Small intestine (tissue), 7 donors: ENCODE measurements around the gene PLEKHH2. TPM values are rescaled to one million over a fixed set of nuclear protein-coding genes. Genes with fewer than 3 reads are reported as not detected.
"Not testable (repeated sequence)": the region's sequence is repeated elsewhere in the genome, so short reads cannot be mapped to it uniquely, and the experiment has no call there.

ENCODE experiments used
- DNase-seq, 2 donors: peaks; one replicate each; pipeline versions ENCODE4 v3.0.0 to v3.0.0-alpha.2; 2013
- FAIRE-seq: peaks from 2 replicates; lab custom pipeline; 2012; peaks lifted over from hg19 to GRCh38; lab: Jason Lieb, UNC
- H3K27ac ChIP-seq, 3 donors: one replicate each; pipeline ENCODE4 v1.5.1; 2013; ENCODE audit warnings: low read length in 2 of 3, mild to moderate bottlenecking in 2 of 3, control low read depth in 1 of 3, inconsistent platforms in 1 of 3, low read depth in 1 of 3, moderate library complexity in 1 of 3
- H3K27me3 ChIP-seq, 3 donors: one replicate each; pipeline ENCODE4 v1.6.1; 2013; ENCODE audit warnings: low read length in 3 of 3, inconsistent platforms in 1 of 3; ENCODE audit not compliant: control insufficient read depth in 3 of 3, insufficient read depth in 3 of 3
- H3K36me3 ChIP-seq, 3 donors: one replicate each; pipeline ENCODE4 v1.6.1; 2013; ENCODE audit warnings: low read length in 3 of 3, inconsistent platforms in 1 of 3, low read depth in 1 of 3, mild to moderate bottlenecking in 1 of 3, moderate library complexity in 1 of 3; ENCODE audit not compliant: control insufficient read depth in 3 of 3, insufficient read depth in 2 of 3
- H3K4me1 ChIP-seq, 3 donors: one replicate each; pipeline ENCODE4 v1.6.1; 2013; ENCODE audit warnings: low read length in 2 of 3, inconsistent platforms in 1 of 3, low read depth in 1 of 3, mild to moderate bottlenecking in 1 of 3, moderate library complexity in 1 of 3; ENCODE audit not compliant: control insufficient read depth in 3 of 3, insufficient read depth in 2 of 3
- H3K4me3 ChIP-seq, 3 donors: one replicate each; pipeline ENCODE4 v1.5.1; 2013; ENCODE audit warnings: low read length in 3 of 3, control low read depth in 1 of 3, inconsistent platforms in 1 of 3, low read depth in 1 of 3, mild to moderate bottlenecking in 1 of 3, moderate library complexity in 1 of 3
- H3K9me3 ChIP-seq, 2 donors: one replicate each; pipeline ENCODE4 v1.6.1; 2013; ENCODE audit warnings: low read depth in 1 of 2, low read length in 1 of 2; ENCODE audit not compliant: control insufficient read depth in 2 of 2, insufficient read depth in 1 of 2
- WGBS, 3 donors: extraction: QIAGEN DNeasy Blood & Tissue Kit; methylation state at CpG; one replicate each; pipeline ENCODE4 v1.1.7; 2013; 5-methylcytosine and 5-hydroxymethylcytosine counted together
- polyA plus RNA-seq, 4 donors: library from polyadenylated mRNA; stranded (reverse) in 3 of 4; unstranded in 1 of 4; fragments of 200-250 nt in 3 of 4; fragments of 120-200 nt in 1 of 4; gene quantifications; one replicate each; pipeline versions ENCODE4 v1.2.1 to v1.2.3, GENCODE V29; 2013
- donor health status: healthy with polysubstance abuse.
- donor health status: control.
- donor health status: control.
- donor health status: Bipolar disorder and iron deficiency.
- donor health status: healthy.

The PLEKHH2 gene
- polyA plus RNA-seq, 4 donors: 1.1 to 9.7 (median 1.5) TPM

DNA sequence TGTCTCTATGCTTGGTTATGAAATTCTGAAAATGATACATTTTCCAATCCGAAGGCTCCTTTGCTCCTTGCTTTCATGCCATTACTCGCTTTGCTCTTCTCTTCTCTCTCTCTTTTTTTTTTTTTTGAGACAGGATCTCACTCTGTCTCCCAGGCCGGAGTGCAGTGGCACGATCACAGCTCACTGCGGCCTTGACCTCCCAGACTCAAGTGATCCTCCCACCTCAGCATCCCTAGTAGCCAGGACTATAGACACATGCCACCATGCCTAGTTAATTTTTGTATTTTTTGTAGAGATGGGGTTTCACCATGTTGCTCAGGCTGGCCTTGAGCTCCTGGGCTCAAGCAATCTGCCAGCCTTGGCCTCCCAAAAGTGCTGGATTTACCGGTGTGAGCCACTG lies 61.1 kb downstream of the PLEKHH2 start:
- H3K4me1 ChIP-seq: not testable (repeated sequence)

DNA sequence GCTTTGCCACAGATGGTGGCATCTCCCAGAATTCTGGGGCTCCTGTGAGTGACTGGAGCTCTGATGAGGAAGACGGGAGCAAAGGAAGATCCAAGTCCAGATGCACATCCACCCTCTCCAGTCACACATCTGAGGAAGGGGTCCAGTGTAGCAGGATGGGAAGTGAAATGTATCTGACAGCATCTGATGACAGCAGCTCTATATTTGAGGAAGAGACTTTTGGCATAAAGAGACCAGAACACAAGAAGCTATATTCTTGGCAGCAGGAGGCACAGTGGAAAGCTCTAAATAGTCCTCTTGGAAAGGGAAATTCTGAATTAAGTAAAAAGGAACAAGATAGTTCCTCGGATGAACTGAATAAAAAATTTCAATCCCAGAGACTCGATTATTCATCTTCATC lies 62.7 kb downstream of the PLEKHH2 start:
- H3K36me3 ChIP-seq: peaks cover 0 to 3% (median 0%) of the 10 kb centered on the region in 3 donors
- WGBS, 3 donors: 64 to 85% (median 79%) methylated on average over 3 of the region's 3 CpGs
- H3K9me3 ChIP-seq: no peaks in the 10 kb centered on the region
- H3K27me3 ChIP-seq: peaks cover 0 to 2% (median 0%) of the 10 kb centered on the region in 3 donors
- DNase-seq (no peak), FAIRE-seq (no peak)
- H3K4me3 ChIP-seq: no peak overlapping the region
- no peaks in the 10 kb centered on the region for H3K4me1 ChIP-seq
- H3K27ac ChIP-seq: no peak overlapping the region

More for the DNA sequence above, 61.1 kb downstream of the PLEKHH2 start:
- not testable (repeated sequence) for H3K36me3 ChIP-seq, FAIRE-seq, H3K27ac ChIP-seq, H3K27me3 ChIP-seq, DNase-seq, H3K4me3 ChIP-seq, H3K9me3 ChIP-seq
- 84 to 90% (median 87%) methylated on average over 6 of the region's 6 CpGs for WGBS, 3 donors

DNA sequence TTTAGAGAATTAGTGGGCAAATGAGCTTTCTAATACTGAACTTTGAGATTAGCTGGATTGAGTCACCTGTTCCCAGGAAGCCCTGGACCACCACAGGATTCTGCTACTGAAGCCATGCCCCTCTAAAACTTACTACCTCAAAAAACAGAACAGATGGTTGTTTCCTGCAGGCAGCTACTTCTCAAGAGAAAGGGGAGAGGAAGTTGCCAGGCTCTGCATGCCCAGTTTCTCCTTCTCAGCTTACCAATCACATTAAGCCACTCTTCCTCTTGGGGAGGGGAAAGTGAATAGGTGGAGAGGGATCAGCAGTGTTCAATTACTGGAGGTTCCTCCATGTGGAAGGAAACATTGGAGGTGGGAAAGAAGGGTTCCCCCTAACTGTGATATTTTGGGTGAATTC lies 64.1 kb downstream of the PLEKHH2 start:
- peaks cover 0 to 2% (median 0%) of the 10 kb centered on the region in 3 donors for H3K27me3 ChIP-seq
- DNase-seq (no peak), FAIRE-seq (no peak)
- no peaks in the 10 kb centered on the region for H3K9me3 ChIP-seq
- no peaks in the 10 kb centered on the region for H3K4me1 ChIP-seq
- peaks cover 0 to 3% (median 0%) of the 10 kb centered on the region in 3 donors for H3K36me3 ChIP-seq
- H3K27ac ChIP-seq: no peak overlapping the region
- H3K4me3 ChIP-seq: no peak overlapping the region

DNA sequence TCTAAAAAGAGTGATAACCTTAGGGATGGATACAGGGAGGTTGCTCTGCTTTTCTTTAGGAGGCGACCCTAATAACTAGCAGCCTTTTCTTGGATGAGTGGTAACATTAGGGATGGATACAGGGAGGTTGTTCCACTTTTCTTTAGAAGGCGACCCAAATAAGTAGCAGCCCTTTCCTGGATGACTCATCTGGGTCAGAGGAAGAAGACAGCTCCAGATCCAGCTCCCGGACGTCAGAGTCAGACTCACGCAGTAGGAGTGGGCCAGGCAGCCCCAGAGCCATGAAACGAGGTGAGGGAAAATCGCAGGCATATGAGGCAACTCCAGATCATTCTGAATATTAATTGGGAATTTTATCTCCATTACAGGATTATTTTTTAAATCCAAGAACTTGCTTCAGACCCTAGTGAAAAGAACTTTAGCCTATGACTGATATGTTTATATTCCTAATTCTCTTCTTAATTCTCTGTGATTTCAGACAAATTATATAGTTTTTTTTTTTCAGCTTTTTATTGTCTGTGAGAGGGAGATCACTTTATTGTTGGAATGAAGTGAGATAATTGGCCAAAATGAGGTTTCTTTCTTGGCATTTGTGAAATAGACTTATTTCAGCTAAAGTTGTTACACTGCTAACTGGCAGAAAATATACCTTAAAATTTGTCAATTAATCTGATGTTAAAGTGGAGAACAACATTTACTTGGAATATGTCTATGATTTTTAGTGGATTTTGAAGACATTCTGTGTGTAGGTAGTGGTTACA lies 70.4 kb downstream of the PLEKHH2 start:
- Histone ChIP-seq H3K4me1 (no peaks in the 10 kb centered on the region), H3K36me3 (no peaks in the 10 kb centered on the region), H3K27me3 (no peaks in the 10 kb centered on the region), H3K4me3 (no peak overlapping the region), H3K9me3 (no peaks in the 10 kb centered on the region), H3K27ac (no peak overlapping the region)
- no peak for DNase-seq
- FAIRE-seq: no peak
- WGBS, 3 donors: 58 to 77% (median 76%) methylated on average over 7 of the region's 7 CpGs

DNA sequence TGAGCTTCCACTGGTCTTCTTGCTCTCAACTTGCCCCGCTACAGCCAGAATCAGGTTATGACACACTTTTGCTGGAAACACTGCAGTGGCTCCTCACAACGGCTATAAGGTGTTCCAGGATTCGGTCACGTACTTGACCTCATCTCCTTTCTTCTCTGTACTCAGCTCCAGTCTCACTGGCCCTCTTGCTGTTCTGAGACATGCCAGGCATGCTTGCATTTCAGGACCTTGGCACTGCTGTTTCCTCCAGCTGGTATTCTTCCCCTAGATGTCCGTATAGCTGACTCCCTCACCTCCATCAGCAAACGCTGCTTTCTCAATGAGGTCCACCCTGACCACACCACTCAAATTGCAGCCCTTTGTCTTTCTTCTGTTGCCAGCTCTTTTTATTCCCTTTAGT lies 71.1 kb downstream of the PLEKHH2 start:
- no peaks in the 10 kb centered on the region for H3K4me1 ChIP-seq
- FAIRE-seq (no peak), DNase-seq (no peak)
- no peak overlapping the region for H3K4me3 ChIP-seq
- H3K9me3 ChIP-seq: no peaks in the 10 kb centered on the region
- no peaks in the 10 kb centered on the region for H3K27me3 ChIP-seq
- no peaks in the 10 kb centered on the region for H3K36me3 ChIP-seq
- WGBS, 3 donors: 86 to 94% (median 88%) methylated on average over 6 of the region's 6 CpGs
- H3K27ac ChIP-seq: no peak overlapping the region

DNA sequence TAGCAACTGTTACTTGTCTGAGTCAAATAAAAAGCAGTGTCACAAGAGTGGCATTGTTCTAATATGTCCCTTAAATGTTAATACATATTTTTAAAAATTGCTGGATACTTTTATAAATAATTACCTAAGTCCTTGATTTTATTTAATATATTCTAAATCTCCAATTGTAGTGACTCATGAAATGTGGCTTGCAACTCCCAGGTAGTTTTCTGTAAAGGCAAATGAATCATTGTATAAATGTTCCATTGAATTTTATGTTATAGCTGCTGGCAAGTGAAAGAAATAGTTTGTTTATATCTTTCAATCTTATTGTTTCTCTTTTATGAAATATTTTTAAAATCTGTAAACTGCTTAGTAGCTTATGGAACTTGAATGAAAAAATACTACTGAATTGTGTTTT lies 71.8 kb downstream of the PLEKHH2 start:
- no peak for FAIRE-seq
- H3K27me3 ChIP-seq: no peaks in the 10 kb centered on the region
- no peaks in the 10 kb centered on the region for H3K4me1 ChIP-seq

DNA sequence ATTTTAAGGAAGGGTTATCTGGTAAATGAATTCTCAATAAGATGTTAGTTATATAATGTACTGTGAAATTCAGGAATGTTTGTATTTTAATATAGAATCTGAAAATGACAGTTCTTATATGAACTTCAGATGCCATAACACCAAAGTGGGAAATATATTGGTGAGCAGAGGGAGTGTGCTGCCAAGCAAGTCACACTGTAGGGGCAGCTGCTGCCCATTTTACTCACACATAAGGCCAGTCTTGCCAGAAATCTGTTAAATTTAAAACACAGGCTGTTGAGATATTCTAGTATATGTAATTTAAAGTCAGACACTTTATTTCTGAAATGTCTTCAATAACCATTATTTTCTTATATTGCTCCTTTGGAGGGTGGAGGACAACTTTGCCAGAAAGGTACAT lies 73.8 kb downstream of the PLEKHH2 start:
- Histone ChIP-seq H3K4me3 (no peak overlapping the region), H3K36me3 (no peaks in the 10 kb centered on the region), H3K4me1 (no peaks in the 10 kb centered on the region), H3K27ac (no peak overlapping the region), H3K9me3 (no peaks in the 10 kb centered on the region), H3K27me3 (no peaks in the 10 kb centered on the region)
- FAIRE-seq (no peak), DNase-seq (no peak)

More for the DNA sequence above, 71.8 kb downstream of the PLEKHH2 start:
- no peaks in the 10 kb centered on the region for H3K36me3 ChIP-seq
- H3K9me3 ChIP-seq: no peaks in the 10 kb centered on the region
- H3K27ac ChIP-seq: no peak overlapping the region
- no peak for DNase-seq
- no peak overlapping the region for H3K4me3 ChIP-seq

DNA sequence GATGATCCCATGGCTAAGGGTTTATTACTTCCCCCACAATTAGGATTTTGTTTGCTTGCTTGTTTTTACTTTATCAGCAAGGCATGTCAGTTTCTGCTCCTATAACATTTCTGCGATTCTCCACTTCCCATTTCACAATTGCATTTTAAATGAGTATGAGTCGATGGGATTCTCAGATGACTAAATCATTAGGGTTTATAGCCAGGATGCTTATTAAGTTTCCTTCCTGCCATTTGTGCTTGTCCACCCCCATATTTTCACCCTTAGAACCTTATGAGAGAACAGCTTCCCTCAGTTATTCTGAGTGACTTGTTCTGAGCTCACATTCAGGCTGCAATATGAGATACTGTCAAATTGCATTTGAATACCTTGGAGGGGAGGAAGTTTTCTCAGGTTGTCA lies 77.1 kb downstream of the PLEKHH2 start:
- Histone ChIP-seq H3K4me3 (no peak overlapping the region), H3K9me3 (no peaks in the 10 kb centered on the region), H3K27me3 (peaks cover 0 to 1% (median 0%) of the 10 kb centered on the region in 3 donors), H3K4me1 (no peaks in the 10 kb centered on the region), H3K36me3 (no peaks in the 10 kb centered on the region), H3K27ac (no peak overlapping the region)
- 60 to 86% (median 68%) methylated on average over 2 of the region's 2 CpGs for WGBS, 3 donors
- DNase-seq (no peak), FAIRE-seq (no peak)
